Cardiac fibroblast (primary cell): ENCODE results near the gene ZNF548.

Experiments used
- DNase-seq, 2 donors: peaks; one replicate each; pipeline versions ENCODE4 v3.0.0 to v3.0.0-alpha.2; 2010; ENCODE audit warnings: low read depth in 2 of 2
- H3K4me3 ChIP-seq, 2 donors: replicated peaks in 1 of 2; 1 replicate in 1 of 2; 2 replicates in 1 of 2; pipeline ENCODE4 v1.5.1; 2011; ENCODE audit warnings: low read depth in 2 of 2, low read length in 2 of 2, mild to moderate bottlenecking in 2 of 2, moderate library complexity in 1 of 2
- CTCF ChIP-seq: IDR thresholded peaks from one replicate; pipeline ENCODE4 v1.5.1; 2011; ENCODE audit warnings: low read depth, mild to moderate bottlenecking, low read length, inconsistent platforms

ZNF548 gene

GRCh38 chr19:57435062-57435978 is 45.7 kb downstream of the ZNF548 start, which contains the start of gene ZNF749:
Gene ZNF749, plus strand, starts transcription at chr19:57435325. Its CDS starts 254 bp downstream, at chr19:57435579.
- H3K4me3 ChIP-seq: peak within 1 kb of the TSS; percentile 63 to 93
- DNase-seq: peak; percentile 98 to 99
- TF ChIP-seq CTCF: no peak

GRCh38 chr19:57436417-57436816 is 46.8 kb downstream of the ZNF548 start:
- no peak for TF ChIP-seq CTCF
- peak overlapping the region; percentile 63 to 93 for H3K4me3 ChIP-seq
- DNase-seq: no peak

DNA sequence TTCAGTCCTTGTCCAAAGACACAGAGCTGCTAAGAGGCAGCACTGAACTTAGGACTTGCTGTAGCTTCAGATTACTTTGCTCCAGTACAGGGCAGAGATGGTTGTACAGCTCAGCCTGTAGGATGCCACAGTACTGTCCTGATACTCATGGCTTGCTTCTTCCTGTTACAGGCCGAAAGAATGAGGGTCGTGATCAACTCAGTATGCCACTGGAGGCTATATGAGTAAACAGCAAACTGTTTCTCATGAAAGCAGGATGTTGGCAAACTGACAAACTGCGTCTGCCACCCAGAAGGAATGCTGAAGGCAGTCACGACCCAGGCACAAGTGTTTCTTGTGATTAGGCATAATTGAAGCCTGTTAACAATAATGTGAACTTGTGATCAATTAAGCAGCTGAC is 48.3 kb downstream of the ZNF548 start:
- no peak overlapping the region for H3K4me3 ChIP-seq
- DNase-seq: peak in 1 of 2 donors; percentile 9
- TF ChIP-seq CTCF: no peak

DNA sequence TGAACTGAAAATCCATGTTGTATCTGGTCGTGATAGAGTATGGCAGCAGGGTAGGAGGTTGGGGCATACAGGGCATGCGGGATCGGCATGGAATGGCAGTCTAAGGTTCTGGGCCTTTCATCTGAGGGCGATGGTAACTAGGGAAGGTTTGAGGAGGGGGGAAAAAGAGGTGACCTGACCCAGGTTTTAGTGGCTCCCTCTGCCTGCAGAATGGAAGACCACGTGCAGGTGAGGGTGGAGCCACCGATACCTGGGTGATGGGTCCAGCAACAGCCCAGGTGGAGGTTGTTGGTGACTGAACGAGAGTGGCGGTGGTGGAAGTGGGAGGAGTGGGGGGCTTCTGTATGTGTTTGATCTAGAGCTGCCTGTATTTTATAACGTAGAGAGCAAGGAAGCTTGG is 49.3 kb downstream of the ZNF548 start:
- H3K4me3 ChIP-seq: no peak overlapping the region
- no peak for DNase-seq
- TF ChIP-seq CTCF: no peak

DNA sequence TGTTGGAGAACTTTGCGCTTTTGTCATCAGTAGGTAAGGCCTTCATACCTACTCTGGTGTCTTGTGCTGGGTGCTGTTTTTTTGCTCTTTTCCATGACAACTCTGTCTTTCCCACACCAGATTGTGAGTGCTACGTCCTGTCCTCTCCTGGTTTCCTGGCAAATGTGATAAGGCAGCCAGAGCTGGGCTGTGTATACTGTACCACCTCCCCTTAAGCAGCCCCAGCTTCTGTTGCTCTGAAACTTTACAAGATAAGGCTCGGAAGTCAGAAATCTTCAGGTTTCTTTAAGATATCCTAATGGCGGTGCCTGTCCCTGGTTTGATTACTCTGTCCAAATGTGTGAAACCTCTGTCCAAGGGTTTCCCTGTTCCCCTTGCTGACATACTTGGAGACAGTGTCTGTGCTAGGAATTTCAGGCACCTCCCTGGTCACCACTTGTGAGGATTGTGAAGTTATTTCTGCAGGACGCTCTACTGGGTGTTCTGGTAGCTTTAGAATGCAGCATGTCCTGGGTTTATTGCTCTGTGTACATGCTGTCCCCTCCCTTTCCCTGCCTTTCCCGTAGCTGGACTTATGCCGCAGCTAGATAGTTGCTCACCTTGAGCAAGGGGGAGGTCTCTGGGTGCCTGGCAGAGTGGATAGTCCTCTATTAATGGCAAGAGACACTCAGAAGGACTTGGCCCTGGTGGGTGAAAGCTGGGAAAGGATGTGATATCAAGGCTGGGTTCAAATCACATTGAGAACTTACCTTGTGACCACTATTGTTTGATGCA is 52.5 kb downstream of the ZNF548 start:
- no peak for TF ChIP-seq CTCF
- H3K4me3 ChIP-seq: no peak overlapping the region

GRCh38 chr19:57443121-57443696 is 53.6 kb downstream of the ZNF548 start:
- DNase-seq: no peak
- TF ChIP-seq CTCF: no peak
- no peak overlapping the region for H3K4me3 ChIP-seq

More for the DNA sequence above, 52.5 kb downstream of the ZNF548 start:
- no peak for DNase-seq
